ENCODE data around the gene TMEM121B.

The TMEM121B gene

GRCh38 chr22:17109976-17110375 lies 11.2 kb downstream of the TMEM121B start:
- DNase-seq: no peak

DNA sequence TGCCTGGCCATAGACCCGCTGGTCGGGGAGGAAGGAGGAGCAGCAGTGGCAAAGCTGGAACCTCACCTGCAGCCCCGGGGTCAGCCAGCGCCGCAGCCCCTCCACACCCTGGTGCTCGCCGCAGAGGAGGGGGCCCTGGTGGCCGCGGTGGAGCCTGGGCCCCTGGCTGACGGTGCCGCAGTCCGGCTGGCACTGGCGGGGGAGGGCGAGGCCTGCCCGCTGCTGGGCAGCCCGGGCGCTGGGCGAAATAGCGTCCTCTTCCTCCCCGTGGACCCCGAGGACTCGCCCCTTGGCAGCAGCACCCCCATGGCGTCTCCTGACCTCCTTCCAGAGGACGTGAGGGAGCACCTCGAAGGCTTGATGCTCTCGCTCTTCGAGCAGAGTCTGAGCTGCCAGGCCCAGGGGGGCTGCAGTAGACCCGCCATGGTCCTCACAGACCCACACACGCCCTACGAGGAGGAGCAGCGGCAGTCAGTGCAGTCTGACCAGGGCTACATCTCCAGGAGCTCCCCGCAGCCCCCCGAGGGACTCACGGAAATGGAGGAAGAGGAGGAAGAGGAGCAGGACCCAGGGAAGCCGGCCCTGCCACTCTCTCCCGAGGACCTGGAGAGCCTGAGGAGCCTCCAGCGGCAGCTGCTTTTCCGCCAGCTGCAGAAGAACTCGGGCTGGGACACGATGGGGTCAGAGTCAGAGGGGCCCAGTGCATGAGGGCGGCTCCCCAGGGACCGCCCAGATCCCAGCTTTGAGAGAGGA lies 11.9 kb downstream of the TMEM121B start:
- no peak for DNase-seq

DNA sequence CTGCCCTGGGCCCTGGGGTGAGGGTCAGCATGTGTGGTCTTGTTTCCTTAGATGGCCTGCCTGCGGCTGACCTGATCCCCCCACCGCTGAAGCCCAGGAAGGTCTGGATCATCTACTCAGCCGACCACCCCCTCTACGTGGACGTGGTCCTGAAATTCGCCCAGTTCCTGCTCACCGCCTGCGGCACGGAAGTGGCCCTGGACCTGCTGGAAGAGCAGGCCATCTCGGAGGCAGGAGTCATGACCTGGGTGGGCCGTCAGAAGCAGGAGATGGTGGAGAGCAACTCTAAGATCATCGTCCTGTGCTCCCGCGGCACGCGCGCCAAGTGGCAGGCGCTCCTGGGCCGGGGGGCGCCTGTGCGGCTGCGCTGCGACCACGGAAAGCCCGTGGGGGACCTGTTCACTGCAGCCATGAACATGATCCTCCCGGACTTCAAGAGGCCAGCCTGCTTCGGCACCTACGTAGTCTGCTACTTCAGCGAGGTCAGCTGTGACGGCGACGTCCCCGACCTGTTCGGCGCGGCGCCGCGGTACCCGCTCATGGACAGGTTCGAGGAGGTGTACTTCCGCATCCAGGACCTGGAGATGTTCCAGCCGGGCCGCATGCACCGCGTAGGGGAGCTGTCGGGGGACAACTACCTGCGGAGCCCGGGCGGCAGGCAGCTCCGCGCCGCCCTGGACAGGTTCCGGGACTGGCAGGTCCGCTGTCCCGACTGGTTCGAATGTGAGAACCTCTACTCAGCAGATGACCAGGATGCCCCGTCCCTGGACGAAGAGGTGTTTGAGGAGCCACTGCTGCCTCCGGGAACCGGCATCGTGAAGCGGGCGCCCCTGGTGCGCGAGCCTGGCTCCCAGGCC lies 12.7 kb downstream of the TMEM121B start:
- no peak for DNase-seq

DNA sequence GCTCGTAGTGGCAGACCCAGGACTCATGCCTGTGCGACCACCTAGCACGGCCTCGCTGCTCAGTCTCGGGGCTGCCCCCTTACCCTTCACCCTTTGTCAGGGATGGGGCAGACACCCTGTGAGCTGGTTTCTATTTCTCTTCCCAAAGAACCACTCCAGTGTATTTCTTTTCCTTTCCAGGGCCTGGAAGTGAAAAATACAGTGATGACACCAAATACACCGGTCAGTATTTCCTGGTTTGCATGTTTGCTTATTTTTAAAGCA lies 13.7 kb downstream of the TMEM121B start:
- no peak for DNase-seq

DNA sequence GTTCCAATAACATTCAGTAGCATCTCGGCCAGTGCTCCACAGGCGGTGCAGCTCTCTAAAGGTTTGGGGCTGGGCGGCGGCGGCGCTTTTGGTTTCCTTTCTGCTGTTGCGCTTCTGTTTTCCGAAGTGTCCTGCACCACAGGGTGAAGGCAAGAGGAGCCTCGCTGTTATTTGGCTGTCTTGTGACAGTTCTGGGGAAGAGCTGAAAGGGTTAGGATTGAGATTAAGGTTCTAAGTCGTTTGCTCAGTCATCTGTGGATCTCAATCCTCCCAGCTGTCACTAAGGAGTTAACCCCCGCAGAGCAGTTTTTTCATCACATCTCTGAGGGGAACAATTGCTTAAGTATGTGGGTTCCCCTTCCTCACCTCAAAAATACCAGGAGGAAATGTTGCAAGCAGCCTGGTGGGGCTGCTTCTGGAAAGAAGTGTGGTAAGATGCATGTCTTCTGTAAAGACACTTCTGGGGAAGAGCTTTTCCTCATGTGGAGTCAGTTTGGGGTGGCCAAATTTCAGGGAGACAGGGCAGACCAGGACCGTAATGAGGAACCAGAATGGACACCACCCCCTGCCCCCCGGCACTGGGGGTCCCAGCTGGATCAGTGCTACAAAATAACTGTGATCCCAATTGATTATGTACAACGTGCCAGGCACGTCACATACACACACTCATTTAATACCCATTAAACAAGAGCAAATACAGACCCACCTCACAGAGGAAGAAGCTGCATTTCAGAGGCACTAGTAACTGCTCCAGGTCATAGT lies 14.2 kb downstream of the TMEM121B start:
- no peak for DNase-seq

- no peak for DNase-seq
Measured at GRCh38 chr22:17106161-17106784, 14.9 kb downstream of the TMEM121B start.

- DNase-seq: no peak
Measured at GRCh38 chr22:17105143-17106129, 15.7 kb downstream of the TMEM121B start.

DNA sequence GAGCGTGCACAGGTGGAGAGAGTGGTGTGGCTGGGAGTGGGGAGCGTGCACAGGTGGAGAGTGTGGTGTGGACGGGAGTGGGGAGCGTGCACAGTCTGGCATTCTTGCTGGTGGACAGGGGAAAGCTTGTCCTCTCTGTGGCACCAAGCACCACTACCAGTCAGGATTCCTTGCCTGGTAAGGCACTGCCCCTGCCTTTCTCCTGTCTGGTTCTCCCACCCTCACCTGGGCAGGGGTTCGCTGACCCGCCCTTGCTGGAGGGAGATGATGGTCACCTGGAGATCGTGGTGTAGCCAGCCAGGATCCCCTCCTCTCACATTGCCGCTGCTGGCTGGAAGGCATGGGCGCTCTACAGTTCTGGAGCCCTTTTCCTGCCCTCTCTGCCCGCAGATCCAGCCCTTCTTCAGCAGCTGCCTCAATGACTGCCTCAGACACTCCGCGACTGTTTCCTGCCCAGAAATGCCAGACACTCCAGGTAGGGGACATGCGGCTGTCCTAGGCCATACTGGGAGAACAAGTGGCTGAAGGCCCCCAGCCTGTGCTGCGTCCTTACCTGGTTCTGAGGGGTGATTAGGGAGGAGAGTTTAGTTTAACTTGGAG lies 16.7 kb downstream of the TMEM121B start:
- DNase-seq: no peak

DNA sequence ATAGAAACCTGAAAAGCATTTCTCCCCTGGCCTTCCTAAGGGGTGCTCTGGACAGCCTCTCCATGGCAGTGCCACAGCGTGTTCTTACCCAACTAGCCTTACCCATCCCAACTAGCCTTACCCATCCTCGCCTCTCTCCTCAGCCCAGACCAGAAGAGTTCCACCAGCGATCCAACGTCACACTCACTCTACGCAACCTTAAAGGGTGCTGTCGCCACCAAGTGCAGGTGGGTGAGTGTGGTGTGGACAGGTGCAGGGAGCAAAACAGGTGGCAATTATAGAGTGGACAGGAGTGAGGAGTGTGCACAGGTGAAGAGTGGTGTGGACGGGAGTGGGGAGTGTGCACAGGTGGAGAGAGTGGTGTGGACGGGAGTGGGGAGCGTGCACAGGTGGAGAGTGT lies 17.8 kb downstream of the TMEM121B start:
- DNase-seq: no peak

- no peak for DNase-seq
Measured at GRCh38 chr22:17102297-17102667, 18.9 kb downstream of the TMEM121B start.

- DNase-seq: no peak
Measured at GRCh38 chr22:17101475-17102296, 19.5 kb downstream of the TMEM121B start.

- DNase-seq: no peak
Measured at GRCh38 chr22:17100621-17101020, 20.5 kb downstream of the TMEM121B start.

DNA sequence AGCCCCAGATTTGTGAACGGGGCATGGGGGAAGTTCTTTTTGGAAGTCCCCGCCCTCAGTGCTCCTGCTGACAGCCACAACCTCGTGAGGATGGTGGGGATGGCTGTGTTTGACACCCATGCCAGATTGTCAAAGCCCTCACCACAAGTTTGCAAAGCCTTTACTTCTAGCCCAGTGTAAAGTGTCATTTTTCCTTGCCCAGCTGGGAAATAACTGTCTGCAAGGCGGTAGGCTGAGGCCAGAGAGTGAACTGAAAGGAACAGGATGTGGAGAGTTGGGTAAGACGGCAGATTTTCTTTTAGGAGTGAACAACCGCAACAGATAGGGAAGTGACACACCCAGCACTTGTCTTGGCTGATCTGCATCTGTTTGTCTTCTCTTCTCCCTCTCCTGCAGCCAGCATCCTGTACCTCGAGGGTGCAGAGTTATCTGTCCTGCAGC lies 22.8 kb downstream of the TMEM121B start:
- no peak for DNase-seq

GRCh38 chr22:17097701-17098100 lies 23.5 kb downstream of the TMEM121B start:
- no peak for DNase-seq

DNA sequence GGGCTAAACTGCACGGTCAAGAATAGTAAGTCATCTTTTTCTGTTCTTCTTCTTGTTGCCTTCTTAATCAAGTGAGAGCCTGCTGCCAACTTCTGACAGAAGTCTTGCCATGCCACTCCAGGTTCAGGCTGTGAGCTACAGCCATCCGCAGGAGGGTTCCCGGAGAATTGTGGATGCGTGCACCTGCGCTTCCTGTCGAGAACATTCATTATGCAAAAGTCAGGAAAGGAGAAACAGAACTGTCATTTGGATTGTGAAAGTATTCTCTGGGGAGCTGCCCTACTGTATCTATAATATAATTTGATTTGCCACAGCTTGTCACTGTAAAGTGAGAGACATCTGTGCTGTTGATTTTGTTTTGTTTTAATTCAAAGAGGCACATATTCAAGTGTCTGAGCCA lies 24.1 kb downstream of the TMEM121B start:
- DNase-seq: no peak

GRCh38 chr22:17096071-17096470 lies 25.1 kb downstream of the TMEM121B start:
- DNase-seq: no peak

DNA sequence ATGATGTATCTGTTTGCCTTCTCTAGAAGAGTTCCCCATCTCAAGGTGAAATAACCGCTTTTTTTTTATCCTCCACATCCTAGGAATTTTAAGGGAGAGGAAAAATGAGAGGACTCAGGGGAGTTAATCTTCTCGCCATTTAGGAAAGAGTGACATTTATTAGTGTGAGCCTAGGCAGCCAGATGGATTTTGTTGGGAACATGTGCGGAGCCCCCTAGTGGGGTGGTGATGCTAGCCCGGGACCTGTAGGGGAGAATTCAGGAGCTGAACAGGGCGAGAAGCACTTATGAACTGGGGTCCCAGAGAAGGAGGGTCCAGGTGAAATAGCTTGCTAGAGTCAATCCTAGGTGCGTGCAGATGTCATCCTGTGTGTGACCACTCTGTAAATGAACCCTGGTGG lies 25.6 kb downstream of the TMEM121B start:
- no peak for DNase-seq

DNA sequence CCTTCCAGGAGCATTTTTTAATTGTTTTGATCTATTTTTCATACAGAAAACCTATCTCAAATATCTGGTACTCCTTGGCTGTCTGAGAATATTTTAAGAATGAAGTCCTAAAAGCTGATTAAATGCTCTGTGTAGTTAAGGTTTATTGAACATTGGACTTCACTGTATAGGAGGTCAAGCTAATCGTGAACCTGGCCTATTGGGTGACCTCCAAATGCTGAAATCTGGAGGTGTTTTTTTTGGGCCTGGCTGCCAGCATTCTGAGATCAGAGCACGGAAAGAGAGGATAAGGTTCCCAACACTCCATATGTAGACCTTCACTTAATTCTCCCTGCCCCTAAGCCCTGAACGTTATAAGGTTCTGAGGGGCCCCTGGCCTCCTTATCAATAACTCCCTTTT lies 28.1 kb downstream of the TMEM121B start:
- no peak for DNase-seq

DNA sequence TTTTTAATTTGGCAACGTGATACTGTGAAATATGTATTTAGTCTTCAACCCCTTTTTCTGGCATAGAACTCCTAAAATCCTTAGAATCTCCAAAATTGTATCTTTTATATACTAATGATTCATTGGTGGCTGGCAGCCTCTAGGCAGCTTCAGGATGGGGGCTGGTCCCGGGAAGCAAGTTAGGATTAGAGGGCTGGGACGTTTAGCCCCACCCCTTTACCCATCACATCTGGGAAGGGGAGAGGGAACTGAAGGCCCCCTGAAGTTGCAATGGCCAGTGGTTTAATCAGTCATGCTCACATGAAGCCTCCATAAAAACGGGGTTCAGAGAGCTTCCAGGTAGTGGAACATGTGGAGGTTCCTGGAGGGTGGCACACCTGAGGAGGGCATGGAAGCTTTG lies 29.3 kb downstream of the TMEM121B start:
- no peak for DNase-seq

DNA sequence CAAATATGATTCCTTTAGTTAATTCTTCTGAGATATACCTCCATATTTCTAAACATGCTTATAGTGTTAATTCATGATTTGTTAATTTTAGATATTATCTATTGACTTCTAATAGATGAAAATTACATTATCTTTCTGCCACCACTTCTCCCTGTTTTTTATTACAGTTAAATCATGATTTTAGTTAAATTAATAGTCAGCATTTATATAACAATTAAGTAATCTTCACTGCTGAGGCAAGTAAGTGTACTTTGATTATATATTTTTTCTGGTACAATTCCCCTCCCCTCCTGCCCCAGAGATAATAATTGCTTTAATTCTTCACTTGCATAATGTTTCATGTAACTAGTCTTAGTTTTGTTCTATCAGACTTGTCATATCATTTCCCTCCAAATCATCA lies 30.6 kb downstream of the TMEM121B start:
- no peak for DNase-seq

Data from fibroblast of skin of abdomen (primary cell).